ENCODE measurements around the gene TSHZ3.

DNA sequence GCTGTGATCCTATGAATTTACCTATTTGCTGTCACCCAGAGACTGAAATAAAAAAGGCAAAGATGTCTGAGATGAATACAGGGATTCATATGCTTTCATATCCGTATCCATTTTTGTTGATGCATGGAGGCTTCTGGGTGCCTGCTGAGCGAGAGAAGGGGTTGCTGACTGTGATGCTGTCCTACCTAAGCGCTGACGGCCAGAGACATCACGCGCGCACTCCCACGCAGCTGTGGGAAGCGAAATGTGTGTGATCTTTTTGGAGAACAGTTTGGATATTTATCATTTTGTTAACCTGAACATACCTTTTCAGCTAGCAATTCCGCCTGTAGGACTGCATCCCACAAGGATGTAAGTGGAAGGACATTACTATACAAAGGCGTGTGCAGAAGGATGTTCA, 23.9 kb downstream of the TSHZ3 start:
- no peak for TF ChIP-seq POLR2A (IDR thresholded peaks at IDR 0.05)
- TF ChIP-seq, protein P1, sequence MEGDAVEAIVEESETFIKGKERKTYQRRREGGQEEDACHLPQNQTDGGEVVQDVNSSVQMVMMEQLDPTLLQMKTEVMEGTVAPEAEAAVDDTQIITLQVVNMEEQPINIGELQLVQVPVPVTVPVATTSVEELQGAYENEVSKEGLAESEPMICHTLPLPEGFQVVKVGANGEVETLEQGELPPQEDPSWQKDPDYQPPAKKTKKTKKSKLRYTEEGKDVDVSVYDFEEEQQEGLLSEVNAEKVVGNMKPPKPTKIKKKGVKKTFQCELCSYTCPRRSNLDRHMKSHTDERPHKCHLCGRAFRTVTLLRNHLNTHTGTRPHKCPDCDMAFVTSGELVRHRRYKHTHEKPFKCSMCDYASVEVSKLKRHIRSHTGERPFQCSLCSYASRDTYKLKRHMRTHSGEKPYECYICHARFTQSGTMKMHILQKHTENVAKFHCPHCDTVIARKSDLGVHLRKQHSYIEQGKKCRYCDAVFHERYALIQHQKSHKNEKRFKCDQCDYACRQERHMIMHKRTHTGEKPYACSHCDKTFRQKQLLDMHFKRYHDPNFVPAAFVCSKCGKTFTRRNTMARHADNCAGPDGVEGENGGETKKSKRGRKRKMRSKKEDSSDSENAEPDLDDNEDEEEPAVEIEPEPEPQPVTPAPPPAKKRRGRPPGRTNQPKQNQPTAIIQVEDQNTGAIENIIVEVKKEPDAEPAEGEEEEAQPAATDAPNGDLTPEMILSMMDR (IDR thresholded peaks at IDR 0.05), result no peak

All from uterus (tissue), 2 donors.